Esophagus (tissue), 2 donors: ENCODE results near the gene CCDC106. TPM values are rescaled to one million over a fixed set of nuclear protein-coding genes. Genes with fewer than 3 reads are reported as not detected.

ENCODE experiments used
- H3K27ac ChIP-seq, 2 donors: one replicate each; pipeline ENCODE4 v1.5.1; 2013; ENCODE audit warnings: low read depth in 2 of 2, mild to moderate bottlenecking in 2 of 2, inconsistent platforms in 1 of 2, low read length in 1 of 2, moderate library complexity in 1 of 2
- H3K27me3 ChIP-seq, 2 donors: one replicate each; pipeline ENCODE4 v1.6.1; 2013; ENCODE audit warnings: low read length in 2 of 2, control low read depth in 1 of 2, mild to moderate bottlenecking in 1 of 2; ENCODE audit not compliant: insufficient read depth in 2 of 2, control insufficient read depth in 1 of 2
- H3K36me3 ChIP-seq, 2 donors: one replicate each; pipeline ENCODE4 v1.6.1; 2013; ENCODE audit warnings: low read length in 1 of 2; ENCODE audit not compliant: control insufficient read depth in 2 of 2, insufficient read depth in 2 of 2
- H3K4me1 ChIP-seq, 2 donors: one replicate each; pipeline ENCODE4 v1.6.1; 2013; ENCODE audit warnings: low read length in 1 of 2; ENCODE audit not compliant: control insufficient read depth in 2 of 2, insufficient read depth in 2 of 2
- H3K4me3 ChIP-seq, 2 donors: one replicate each; pipeline ENCODE4 v1.5.1; 2013; ENCODE audit warnings: low read length in 2 of 2, mild to moderate bottlenecking in 2 of 2, low read depth in 1 of 2, moderate library complexity in 1 of 2
- H3K9me3 ChIP-seq, 2 donors: one replicate each; pipeline ENCODE4 v1.6.1; 2013; ENCODE audit warnings: mild to moderate bottlenecking in 2 of 2, low read depth in 1 of 2, low read length in 1 of 2, moderate library complexity in 1 of 2; ENCODE audit not compliant: control insufficient read depth in 2 of 2, insufficient read depth in 1 of 2
- WGBS, 2 donors: extraction: QIAGEN DNeasy Blood & Tissue Kit; methylation state at CpG; one replicate each; pipeline ENCODE4 v1.1.7; 2013; 5-methylcytosine and 5-hydroxymethylcytosine counted together
- polyA plus RNA-seq, 2 donors: library from polyadenylated mRNA; stranded (reverse); fragments of 200-250 nt; gene quantifications; one replicate each; pipeline ENCODE4 v1.2.3, GENCODE V29; 2013
- donor health status: healthy with polysubstance abuse.
- donor health status: Bipolar disorder and iron deficiency.

The CCDC106 gene
- polyA plus RNA-seq, 2 donors, result 5.6 to 9.1 TPM

GRCh38 chr19:55613930-55614710 lies 33.9 kb upstream of the CCDC106 start:
- no peak overlapping the region for H3K27ac ChIP-seq
- H3K9me3 ChIP-seq, result no peaks in the 10 kb centered on the region
- H3K4me1 ChIP-seq, result peaks cover 0 to 3% of the 10 kb centered on the region in 2 donors
- peaks cover 0 to 27% of the 10 kb centered on the region in 2 donors for H3K36me3 ChIP-seq
- no peak overlapping the region for H3K4me3 ChIP-seq
- WGBS, 2 donors, result 95 to 96% methylated on average over 64 to 75 of the region's 75 CpGs
- H3K27me3 ChIP-seq, result no peaks in the 10 kb centered on the region

GRCh38 chr19:55614711-55615542 lies 33.1 kb upstream of the CCDC106 start:
- no peak overlapping the region for H3K4me3 ChIP-seq
- WGBS, 2 donors, result 97 to 98% methylated on average over 67 to 98 of the region's 98 CpGs
- H3K9me3 ChIP-seq, result no peaks in the 10 kb centered on the region
- H3K27me3 ChIP-seq, result no peaks in the 10 kb centered on the region
- peaks cover 0 to 27% of the 10 kb centered on the region in 2 donors for H3K36me3 ChIP-seq
- H3K4me1 ChIP-seq, result peaks cover 0 to 3% of the 10 kb centered on the region in 2 donors
- no peak overlapping the region for H3K27ac ChIP-seq

- Histone ChIP-seq H3K36me3 (peaks cover 0 to 27% of the 10 kb centered on the region in 2 donors), H3K4me3 (no peak overlapping the region), H3K27ac (no peak overlapping the region), H3K27me3 (no peaks in the 10 kb centered on the region), H3K4me1 (peaks cover 0 to 3% of the 10 kb centered on the region in 2 donors), H3K9me3 (no peaks in the 10 kb centered on the region)
- WGBS, 2 donors, result 97% methylated on average over 70 to 88 of the region's 88 CpGs
Observed at GRCh38 chr19:55615543-55616394, 32.2 kb upstream of the CCDC106 start.

GRCh38 chr19:55616395-55616875 lies 31.6 kb upstream of the CCDC106 start:
- no peak overlapping the region for H3K4me3 ChIP-seq
- no peak overlapping the region for H3K27ac ChIP-seq
- no peaks in the 10 kb centered on the region for H3K27me3 ChIP-seq
- peaks cover 0 to 31% of the 10 kb centered on the region in 2 donors for H3K36me3 ChIP-seq
- peaks cover 0 to 2% of the 10 kb centered on the region in 2 donors for H3K4me1 ChIP-seq
- H3K9me3 ChIP-seq, result no peaks in the 10 kb centered on the region
- 96 to 97% methylated on average over 38 of the region's 38 CpGs for WGBS, 2 donors

- no peak overlapping the region for H3K4me3 ChIP-seq
- H3K4me1 ChIP-seq, result no peaks in the 10 kb centered on the region
- no peaks in the 10 kb centered on the region for H3K27me3 ChIP-seq
- no peaks in the 10 kb centered on the region for H3K9me3 ChIP-seq
- 78 to 86% methylated on average over 8 of the region's 8 CpGs for WGBS, 2 donors
- H3K27ac ChIP-seq, result no peak overlapping the region
- peaks cover 0 to 34% of the 10 kb centered on the region in 2 donors for H3K36me3 ChIP-seq
Observed at GRCh38 chr19:55617426-55617825, 30.6 kb upstream of the CCDC106 start.

DNA sequence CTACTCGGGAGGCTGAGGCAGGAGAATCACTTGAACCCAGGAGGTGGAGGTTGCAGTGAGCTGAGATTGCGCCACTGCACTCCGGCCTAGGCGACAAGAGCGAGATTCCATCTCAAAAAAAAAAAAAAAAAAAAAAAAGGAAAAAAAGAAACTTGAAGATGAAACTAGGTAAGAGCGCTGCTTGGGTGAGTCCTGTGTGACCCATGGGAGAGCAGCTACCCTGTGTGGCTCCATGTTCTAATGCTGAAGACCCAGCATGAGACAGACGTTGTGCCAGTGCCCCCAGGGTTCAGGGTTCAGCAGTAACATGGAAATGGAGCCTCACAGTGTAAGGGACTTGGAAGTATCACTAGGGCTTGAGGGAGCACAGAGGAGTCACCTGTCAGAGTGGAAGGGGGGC lies 29.6 kb upstream of the CCDC106 start:
- H3K9me3 ChIP-seq, result no peaks in the 10 kb centered on the region
- WGBS, 2 donors, result 84 to 85% methylated on average over 7 of the region's 7 CpGs
- H3K4me1 ChIP-seq, result no peaks in the 10 kb centered on the region
- no peak overlapping the region for H3K27ac ChIP-seq
- no peak overlapping the region for H3K4me3 ChIP-seq
- H3K36me3 ChIP-seq, result peaks cover 0 to 34% of the 10 kb centered on the region in 2 donors
- no peaks in the 10 kb centered on the region for H3K27me3 ChIP-seq

DNA sequence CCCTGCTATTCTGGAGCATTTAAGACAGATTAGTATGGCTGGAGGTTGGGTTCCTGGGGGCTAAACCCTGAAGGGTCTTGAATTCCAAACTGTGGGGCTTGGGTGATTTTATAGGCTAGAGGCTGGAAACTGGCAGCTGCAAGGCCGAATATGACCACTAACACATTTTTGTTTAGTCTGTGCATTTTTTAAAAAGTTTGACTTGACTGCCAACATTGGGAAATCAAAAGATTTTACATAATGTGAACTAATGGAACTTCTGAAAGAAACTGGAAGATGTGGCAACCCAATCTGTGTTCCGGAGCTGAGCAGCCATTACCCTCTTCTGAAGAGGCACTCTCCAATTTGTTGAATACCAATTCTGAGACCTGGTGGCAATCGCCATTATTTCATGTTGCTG lies 28.7 kb upstream of the CCDC106 start:
- peaks cover 0 to 32% of the 10 kb centered on the region in 2 donors for H3K36me3 ChIP-seq
- H3K4me1 ChIP-seq, result no peaks in the 10 kb centered on the region
- H3K27me3 ChIP-seq, result no peaks in the 10 kb centered on the region
- 74 to 80% methylated on average over 3 of the region's 3 CpGs for WGBS, 2 donors
- no peak overlapping the region for H3K27ac ChIP-seq
- no peak overlapping the region for H3K4me3 ChIP-seq
- no peaks in the 10 kb centered on the region for H3K9me3 ChIP-seq

GRCh38 chr19:55620410-55621204 lies 27.4 kb upstream of the CCDC106 start:
- Histone ChIP-seq H3K27me3 (no peaks in the 10 kb centered on the region), H3K9me3 (no peaks in the 10 kb centered on the region), H3K4me3 (no peak overlapping the region), H3K4me1 (peaks cover 0 to 1% of the 10 kb centered on the region in 2 donors), H3K27ac (no peak overlapping the region), H3K36me3 (peaks cover 0 to 24% of the 10 kb centered on the region in 2 donors)
- WGBS, 2 donors, result 91% methylated on average over 12 of the region's 12 CpGs
